ENCODE measurements around the gene TOR1AIP1.
"Not testable (repeated sequence)": the region's sequence is repeated elsewhere in the genome, so short reads cannot be mapped to it uniquely, and the experiment has no call there.

Gene TOR1AIP1

DNA sequence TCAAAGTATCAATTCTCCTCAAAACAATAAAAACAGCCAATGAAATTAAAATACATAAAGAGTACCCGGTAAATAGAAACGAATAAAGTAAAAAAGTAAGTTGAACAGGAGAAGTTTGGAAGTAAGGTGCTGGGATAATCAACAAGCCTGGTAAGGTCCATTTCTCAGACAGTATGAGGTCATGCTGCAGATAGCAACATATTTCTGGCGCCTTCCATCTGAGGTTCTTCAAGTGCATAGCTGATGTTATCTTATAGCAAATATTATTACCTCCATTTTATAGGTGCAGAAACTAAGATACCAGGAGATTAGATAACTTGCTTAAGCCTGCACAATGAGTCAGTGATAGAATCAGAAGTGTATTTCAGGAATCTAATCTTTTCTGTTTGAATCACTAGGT lies 48.8 kb downstream of the TOR1AIP1 start:
- in situ Hi-C loops (cut with MboI; ENCODE audit: low sequenced_read_pairs): no loop called here

DNA sequence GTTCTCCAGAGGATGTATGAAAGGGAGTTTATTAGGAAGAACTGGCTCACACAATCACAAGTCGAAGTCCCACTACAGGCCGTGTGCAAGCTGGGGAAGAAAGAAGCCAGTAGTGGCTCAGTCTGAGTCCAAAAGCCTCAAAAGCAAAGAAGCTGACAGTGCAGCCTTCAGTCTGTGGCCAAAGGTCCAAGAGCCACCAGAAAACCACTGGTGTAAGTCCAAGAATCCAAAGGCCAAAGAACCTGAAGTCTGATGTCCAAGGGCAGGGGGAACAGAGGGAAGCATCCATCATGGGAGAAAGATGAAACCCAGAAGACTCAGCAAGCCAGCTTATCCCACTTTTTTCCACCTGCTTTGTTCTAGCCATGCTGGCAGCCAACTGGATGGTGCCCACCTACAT lies 51.1 kb downstream of the TOR1AIP1 start:
- in situ Hi-C loops (cut with MboI; ENCODE audit: low sequenced_read_pairs): no loop called here

DNA sequence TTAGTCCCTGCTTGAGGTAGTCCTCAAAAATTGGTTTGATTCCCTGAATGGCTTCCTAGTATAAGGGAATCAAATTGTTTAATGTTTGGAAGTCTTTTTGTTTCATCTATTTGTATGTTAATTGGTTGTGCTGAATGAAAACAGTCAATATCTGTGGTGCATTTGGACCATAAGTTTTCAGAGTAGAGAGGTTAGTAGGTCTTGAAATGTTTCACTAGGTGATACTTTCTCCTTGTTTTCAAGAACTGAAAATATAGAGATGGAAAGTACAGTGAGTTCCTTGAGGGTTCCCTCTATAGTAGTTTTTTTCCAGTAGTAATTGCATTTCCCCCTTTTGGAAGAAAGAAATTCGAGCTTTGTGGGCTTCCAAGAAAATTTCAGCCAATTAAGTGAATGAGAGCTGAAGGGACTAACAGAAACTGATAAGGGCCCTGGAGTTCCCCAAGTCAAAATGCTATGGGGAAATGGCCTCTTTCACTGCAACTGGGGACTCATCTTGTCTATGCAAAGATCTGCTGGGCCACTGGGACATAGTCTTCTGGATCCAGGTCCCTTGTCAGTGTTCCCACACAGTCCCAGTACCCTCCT lies 53.9 kb downstream of the TOR1AIP1 start:
- in situ Hi-C loops (cut with MboI; ENCODE audit: low sequenced_read_pairs): no loop called here

DNA sequence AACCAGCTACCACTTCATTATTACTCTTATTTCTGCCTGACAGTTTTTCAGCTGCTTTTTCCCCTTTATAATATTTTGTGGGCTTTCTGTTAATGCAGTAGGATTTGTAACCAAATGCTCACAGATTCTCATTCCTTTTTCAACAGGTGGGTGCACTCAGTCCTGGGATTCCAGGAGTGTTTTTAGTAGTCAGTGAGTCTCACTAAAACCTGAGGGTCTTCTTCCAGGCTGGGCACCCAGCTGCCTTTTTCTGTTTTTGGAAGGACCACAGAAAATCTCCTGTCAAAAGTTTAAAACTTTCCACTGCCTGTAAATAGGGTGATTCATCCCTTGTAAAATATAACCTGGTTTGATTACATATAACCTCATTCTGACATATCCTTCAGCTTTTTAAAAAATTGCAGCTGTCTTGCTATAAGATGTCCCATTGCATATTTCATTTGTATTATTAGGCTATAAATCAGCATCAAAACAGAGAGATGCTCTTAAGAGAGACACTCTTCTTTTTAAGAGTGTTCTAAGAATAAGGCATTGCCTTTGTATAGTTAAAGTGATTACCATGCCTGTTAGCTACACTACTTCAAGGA lies 55.7 kb downstream of the TOR1AIP1 start:
- in situ Hi-C loops (cut with MboI; ENCODE audit: low sequenced_read_pairs): no loop called here

DNA sequence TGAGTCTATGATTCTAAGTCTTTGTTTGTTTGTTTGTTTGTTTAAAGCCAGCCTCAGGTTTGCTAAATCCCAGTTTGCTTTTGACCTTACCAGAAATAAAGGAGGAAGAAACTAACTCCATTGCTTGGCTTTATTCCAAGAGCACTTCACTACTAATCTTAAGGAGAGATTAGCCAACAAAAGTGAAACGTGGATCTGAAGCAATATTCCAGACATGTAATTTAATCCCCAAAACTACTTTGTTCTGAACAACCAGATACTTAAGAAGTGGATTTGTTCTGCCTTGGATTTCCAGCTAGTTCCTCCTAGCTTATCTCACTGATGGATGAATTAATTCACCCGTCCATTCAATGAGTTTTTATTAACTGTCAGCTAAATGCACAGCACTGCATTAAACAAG lies 56.7 kb downstream of the TOR1AIP1 start:
- in situ Hi-C loops (cut with MboI; ENCODE audit: low sequenced_read_pairs): no loop called here

DNA sequence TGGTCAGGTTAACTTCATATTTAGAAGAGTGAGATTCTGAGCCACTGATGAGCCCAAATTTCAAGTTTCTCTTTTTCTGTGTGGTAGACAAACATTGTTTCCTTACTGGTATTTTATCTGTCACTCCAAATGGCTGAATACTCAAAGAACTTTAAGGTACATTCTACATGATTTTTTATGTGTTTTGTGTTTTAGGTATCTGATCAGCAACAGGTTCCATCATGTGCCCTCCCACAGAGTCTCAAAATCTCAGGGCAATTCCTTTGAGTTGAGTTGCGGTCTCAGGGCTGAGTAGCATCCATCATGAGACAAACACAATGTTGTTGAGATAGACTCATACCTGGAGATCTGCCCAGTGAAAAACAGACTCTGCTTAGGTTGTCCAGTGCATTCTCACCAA lies 57.9 kb downstream of the TOR1AIP1 start:
- in situ Hi-C loops (cut with MboI; ENCODE audit: low sequenced_read_pairs): no loop called here

DNA sequence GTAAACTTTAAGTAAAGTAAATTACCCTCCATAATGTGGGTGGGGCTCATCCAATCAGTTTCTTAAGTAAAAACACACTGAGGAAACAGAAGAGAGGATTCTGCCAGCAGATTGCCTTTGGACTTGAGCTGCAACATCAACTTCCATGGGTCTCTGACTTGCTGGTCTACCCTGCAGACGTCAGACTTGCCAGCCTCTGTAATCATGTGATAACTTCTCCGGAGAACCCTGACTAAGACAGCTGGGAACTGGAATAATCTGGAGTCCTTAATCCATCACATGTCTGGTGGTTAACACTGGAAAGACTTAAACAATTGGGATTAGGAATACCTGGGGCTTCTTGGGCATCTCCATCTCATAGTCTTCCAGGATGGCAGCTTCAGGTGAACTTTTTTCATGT lies 59.4 kb downstream of the TOR1AIP1 start:
- in situ Hi-C loops (cut with MboI; ENCODE audit: low sequenced_read_pairs): no loop called here

DNA sequence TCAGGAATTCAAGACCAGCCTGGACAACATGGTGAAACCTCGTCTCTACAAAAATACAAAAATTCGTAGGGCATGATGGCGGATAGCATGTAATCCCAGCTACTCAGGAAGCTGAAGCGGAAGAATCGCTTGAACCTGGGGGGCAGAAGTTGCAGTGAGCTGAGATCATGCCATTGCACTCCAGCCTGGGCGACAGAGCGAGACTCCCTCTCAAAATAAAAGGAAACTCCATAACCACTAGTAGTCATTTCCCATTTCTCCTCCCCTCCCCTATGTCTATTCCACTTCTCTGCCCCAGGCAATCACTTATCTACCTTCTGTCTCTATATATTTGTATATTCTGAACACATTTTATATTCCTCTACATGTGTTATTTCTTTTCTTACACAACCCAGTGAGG lies 68.6 kb downstream of the TOR1AIP1 start:
- in situ Hi-C loops (cut with MboI; ENCODE audit: low sequenced_read_pairs): no loop called here

DNA sequence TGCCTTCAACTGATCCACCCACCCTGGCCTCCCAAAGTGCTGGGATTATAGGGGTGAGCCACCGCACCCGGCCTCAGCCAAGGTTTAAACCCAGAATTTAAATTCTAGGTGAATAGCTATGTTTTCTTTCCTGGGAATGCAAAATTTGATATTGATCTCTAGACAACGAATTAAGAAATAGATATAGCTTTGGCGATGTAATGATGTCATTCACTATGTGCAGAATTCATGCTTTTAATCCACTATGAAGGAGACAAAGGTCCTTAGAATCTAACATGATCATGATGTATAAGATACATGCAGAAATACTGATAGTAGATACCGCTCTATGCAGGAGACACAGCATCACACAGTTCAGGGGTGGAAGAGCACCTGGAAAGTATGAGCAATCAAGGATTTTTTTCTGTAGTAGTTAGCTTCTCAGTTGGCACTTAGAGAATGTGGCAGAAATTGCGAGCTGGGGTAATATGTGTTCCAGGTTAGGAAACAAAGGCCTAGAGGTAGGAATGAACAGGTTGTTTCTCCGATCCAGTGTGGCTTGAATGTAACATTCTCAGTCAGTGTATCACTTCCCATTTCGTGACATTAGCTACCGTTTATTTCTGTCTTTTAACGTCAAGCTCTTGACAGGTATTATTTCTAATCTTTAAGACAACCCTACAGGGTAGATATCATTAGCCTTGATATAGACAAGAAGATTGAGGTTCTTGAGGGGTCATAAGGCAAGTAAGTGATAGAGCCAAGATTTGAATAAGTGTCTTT lies 69.5 kb downstream of the TOR1AIP1 start:
- in situ Hi-C loops (cut with MboI; ENCODE audit: low sequenced_read_pairs): no loop called here

DNA sequence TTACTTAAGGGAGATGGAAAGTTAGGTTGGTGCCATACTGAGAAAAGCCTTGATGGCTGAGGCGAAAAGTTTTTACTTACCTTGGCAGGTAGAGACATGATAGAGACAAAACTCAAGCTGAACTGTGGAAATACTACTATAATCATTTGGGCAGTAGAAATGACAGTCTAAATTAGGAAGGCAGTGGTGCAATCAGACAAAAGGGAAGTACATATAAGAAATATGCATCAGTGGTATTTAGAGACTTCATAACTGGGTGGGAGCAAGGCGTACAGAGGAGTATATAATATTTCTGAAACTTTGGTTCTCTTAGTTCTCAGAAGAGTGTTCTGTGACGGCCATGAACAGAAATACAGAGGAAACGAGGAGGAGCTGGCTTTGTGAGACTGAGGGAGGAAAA lies 70.1 kb downstream of the TOR1AIP1 start:
- in situ Hi-C loops (cut with MboI; ENCODE audit: low sequenced_read_pairs): no loop called here

DNA sequence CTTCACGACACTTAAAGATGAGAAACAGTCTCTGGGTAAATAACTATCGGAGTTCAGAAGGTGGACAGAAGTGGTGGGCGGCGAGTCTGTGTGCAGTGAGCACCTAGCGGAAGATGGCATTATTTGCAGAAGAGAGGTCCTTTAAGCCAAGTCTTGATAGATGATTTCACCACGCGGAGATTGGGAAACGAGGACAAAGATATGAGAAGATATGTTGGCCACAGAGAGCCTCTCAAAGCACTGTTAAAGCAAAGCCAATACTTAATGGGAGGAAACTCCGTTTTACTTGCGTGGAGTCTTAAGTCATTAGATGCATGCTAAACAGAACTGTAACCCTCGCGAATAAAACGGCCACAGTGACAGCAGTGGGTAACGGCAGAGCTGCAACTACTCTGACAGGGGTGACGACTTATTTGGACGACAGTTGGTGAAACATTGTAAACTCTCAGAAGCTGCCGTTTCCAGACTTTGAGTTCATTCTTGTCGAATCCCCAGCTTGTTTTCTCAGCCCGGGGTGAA lies 71.9 kb downstream of the TOR1AIP1 start:
- in situ Hi-C loops (cut with MboI; ENCODE audit: low sequenced_read_pairs): no loop called here

DNA sequence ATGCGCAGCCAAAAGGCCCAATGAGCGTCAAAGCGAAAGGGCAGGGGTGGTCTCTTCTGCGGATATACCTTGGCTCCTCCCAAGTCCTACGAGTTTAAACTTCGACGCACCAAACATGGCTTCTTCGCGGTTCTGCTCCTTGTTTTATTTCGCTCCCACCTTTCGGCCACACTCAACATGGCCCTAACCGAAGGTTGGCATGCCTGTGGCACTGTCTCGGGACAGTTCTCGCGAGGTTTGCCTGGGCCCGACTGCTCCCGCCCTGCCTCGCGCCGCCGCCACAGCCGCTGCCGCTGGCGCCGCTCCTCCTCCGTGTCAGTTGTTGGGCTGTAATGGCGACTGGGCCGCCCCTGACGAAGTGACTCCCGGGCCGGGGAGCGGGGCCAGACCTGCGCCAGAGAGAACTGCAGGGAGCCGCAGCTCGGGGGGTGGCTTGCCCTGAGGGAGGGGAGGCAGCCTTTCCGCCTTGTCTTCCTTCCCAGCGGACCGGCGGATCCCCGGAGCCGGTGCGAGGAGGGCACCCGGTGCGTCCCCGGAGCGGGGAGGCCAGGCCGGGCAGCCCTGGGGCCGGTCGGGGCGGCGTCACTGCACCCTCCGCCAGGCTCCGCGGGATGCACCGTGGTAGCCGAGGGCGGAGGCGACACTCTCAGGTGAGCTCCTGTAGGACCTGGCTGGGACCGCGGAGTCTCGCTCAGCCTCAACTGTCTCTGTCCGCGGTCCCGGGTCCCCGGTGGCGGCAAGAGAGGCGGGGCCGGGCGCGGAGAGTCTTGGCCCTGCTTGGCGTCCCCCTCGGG lies 72.6 kb downstream of the TOR1AIP1 start, which contains the start of gene CEP350:
Gene CEP350 (plus strand): TSS at position 318 of the 794 bp plus-strand sequence. CDS start 31,372 bp downstream, outside the sequence.
- in situ Hi-C loops (cut with MboI; ENCODE audit: low sequenced_read_pairs): no loop called here

DNA sequence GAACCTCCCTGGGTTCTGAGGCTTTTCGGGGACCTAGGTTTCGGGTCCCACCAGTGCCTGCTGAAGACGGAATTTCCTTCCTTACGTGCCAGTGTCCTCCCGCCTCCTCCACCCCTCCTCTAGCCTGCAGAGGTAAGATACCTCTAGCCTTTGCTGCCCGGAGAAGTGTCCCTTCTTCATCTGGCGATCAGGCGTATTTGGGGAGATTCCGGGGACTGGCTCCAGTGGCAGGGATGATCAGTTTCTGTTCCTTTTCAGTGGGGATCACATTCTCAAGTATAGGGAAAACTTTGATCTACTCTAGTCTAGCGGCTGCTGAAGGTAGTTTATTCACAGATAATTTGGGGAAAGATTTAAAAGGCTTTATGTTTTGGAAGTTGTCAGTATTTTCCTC lies 73.2 kb downstream of the TOR1AIP1 start:
- in situ Hi-C loops (cut with MboI; ENCODE audit: low sequenced_read_pairs): no loop called here

DNA sequence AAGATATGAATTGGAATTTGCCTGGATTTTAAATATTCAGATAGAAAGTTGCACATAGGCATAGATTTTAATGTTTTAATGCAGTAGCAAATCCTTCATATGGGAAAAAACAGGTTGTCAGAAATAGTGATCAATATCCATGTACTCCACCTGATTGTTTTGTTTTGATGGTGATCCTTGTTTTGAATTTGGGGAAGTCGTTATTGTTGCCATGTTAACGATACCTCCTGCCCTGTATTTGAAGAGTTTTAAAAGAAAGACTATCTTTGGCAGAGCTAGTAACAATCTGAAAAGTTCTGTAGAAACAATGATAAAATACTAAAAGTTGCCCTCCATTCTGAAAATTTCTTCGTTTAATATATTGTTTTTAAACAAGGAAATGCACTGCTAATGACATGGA lies 73.6 kb downstream of the TOR1AIP1 start:
- in situ Hi-C loops (cut with MboI; ENCODE audit: low sequenced_read_pairs): no loop called here

DNA sequence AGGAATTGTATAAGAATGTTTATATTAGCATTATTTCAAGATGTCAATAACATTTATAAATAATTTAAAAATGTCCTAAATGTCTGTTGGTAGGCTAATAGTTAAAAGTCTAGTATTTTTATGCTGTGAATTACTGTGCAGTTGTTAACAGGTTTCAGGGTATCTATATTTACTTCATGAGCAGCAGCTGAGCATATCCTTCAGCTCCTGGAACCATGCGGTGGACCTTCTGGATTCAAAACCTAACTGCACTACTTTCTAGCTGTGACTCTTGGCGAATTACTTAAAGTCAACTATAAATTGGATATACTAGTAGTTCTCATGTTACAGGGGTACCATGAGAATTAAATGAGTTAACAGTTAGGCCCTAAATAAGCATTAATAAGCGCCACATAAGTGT lies 76.3 kb downstream of the TOR1AIP1 start:
- in situ Hi-C loops (cut with MboI; ENCODE audit: low sequenced_read_pairs): no loop called here

DNA sequence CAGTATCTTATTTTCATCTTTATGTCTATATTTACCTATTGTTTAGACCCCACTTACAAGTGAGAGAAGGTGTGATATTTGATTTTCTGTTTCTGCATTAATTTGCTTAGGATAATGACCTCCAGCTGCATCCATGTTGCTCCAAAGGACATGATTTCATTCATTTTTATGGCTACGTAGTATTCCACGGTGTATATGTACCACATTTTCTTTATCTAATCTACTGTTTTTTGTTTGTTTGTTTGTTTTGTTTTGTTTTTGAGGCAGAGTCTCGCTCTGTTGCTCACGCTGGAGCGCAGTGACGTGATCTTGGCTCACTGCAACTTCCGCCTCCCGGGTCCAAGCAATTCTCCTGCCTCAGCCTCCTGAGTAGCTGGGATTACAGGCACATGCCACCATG lies 80.1 kb downstream of the TOR1AIP1 start:
- in situ Hi-C loops (cut with MboI; ENCODE audit: low sequenced_read_pairs): not testable (repeated sequence)

DNA sequence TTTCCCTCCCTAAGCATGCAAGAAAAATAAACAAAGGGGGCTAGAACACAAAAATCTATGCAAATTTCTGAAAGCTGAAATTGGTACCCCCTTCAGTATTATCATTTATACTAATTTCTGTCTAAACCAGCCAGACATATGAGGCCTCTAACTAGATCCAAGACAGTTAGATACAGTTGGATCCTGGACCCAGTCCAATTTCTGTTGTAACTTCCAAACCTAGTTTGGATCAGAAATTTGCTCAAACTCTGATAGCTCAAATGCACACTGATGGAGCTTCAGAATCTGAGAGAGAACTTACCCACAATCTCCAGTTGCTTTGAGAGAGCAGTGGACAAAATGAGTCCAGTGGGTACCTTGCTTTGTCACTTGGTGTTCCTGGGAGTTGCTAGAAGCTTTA lies 84.5 kb downstream of the TOR1AIP1 start:
- in situ Hi-C loops (cut with MboI; ENCODE audit: low sequenced_read_pairs): no loop called here

DNA sequence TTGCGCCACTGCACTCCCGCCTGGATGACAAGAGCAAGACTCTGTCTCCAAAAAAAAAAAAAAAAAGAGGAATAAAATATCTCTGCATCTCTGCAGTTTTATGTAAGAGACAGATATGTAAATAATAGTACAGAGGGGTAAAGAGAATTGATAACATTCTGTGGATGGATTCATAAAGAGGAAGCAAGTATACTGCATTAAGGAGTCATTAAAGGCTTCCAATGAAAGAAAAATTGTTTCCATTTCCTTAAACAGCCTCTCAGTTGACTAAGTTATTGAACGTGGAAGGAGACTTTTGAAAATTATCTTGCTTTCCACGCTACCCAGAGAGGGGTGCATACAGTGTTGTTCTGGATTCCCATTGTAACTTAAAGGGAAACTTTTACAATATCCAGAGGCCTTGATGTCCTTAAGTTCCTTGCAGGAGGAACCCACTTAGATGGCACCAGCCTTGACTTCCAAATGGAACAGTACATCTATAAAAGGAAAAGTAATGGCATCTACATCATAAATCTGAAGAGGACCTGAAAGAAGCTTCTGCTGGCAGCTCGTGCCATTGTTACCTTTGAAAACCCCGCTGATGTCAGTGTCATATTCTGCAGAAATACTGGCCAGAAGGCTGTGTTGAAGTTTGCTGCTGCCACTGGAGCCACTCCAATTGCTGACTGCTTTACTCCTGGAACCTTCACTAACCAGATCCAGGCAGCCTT lies 86.4 kb downstream of the TOR1AIP1 start:
- in situ Hi-C loops (cut with MboI; ENCODE audit: low sequenced_read_pairs): no loop called here

DNA sequence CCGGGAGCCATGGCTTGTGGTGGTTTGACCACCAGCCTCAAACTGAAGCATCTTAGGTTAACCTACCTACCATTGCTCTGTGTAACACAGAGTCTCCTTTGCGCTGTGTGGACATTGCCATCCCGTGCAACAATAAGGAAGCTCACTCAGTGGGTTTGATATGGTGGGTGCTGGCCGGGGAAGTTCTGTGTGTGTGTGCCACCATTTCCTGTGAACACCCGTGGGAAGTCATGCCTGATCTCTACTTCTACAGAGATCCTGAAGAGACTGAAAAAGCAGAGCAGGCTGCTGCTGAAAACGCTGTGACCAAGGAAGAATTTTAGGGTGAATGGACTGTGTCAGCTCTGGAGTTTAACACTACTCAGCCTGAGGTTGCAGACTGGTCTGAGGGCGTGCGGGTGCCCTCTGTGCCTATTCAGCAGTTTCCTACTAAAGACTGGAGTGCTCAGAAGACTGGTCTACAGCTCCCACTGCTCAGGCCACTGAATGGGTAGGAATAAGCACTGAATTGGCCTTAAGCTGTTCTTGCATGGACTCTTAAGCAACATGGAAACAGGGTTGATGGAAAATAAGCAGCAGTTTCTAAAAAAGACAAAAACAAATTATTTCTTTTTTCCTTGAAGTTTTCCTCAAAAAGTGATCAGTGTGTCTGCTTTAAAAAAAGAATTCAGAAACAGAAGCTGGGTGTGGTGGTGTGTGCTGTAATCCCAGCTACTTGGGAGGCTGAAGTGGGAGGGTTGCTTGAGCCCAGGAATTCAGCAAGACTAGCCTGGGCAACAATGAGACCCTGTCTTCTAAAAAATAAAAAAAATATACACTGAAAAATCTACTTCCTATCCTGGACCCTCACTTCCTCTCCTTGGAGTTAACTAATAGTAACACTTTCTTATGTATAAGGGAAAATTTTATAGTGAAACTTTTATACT lies 87.2 kb downstream of the TOR1AIP1 start:
- in situ Hi-C loops (cut with MboI; ENCODE audit: low sequenced_read_pairs): no loop called here

Data from HL-60/S4 (cell line).